Measurements from ENCODE around the gene MYO9B. TPM values are rescaled to one million over a fixed set of nuclear protein-coding genes. Genes with fewer than 3 reads are reported as not detected.

MYO9B gene
- total and polyA plus RNA-seq, 9 of the 15 experiments (the other 6 are each of a cell fraction or from before 2014, with no cell fraction given): 2.4 to 77.6 (median 23.0) TPM

DNA sequence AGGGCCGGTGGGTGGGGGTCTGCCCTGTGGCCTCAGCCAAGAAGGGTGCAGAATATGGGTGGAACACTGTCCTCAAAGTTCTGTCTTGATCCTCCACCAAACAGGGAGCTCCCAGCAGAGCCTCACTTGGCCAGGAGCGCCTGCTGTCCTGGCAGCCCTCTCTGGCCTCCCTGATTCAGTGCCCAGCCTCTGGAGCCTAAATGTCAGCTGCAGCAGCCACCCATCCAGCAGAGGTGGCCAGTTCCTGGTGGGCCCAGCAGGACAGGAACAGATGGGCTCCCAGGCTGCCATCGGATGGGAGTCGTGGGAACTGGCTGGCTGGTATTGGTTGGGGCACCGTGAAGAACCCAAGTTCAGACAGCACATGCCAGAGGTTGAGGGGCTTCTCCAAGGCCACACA lies 137.8 kb downstream of the MYO9B start (continued):
- TF ChIP-seq, protein P1, sequence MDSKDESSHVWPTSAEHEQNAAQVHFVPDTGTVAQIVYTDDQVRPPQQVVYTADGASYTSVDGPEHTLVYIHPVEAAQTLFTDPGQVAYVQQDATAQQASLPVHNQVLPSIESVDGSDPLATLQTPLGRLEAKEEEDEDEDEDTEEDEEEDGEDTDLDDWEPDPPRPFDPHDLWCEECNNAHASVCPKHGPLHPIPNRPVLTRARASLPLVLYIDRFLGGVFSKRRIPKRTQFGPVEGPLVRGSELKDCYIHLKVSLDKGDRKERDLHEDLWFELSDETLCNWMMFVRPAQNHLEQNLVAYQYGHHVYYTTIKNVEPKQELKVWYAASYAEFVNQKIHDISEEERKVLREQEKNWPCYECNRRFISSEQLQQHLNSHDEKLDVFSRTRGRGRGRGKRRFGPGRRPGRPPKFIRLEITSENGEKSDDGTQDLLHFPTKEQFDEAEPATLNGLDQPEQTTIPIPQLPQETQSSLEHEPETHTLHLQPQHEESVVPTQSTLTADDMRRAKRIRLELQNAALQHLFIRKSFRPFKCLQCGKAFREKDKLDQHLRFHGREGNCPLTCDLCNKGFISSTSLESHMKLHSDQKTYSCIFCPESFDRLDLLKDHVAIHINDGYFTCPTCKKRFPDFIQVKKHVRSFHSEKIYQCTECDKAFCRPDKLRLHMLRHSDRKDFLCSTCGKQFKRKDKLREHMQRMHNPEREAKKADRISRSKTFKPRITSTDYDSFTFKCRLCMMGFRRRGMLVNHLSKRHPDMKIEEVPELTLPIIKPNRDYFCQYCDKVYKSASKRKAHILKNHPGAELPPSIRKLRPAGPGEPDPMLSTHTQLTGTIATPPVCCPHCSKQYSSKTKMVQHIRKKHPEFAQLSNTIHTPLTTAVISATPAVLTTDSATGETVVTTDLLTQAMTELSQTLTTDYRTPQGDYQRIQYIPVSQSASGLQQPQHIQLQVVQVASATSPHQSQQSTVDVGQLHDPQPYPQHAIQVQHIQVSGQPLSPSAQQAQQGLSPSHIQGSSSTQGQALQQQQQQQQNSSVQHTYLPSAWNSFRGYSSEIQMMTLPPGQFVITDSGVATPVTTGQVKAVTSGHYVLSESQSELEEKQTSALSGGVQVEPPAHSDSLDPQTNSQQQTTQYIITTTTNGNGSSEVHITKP (IDR thresholded peaks at IDR 0.05; ENCODE audit: partially characterized antibody): no peak
- TF ChIP-seq MYC (IDR thresholded peaks at IDR 0.05; ENCODE audit: low read depth, low read length) (no peak), MYC (CRISPR knock-in tag; IDR thresholded peaks at IDR 0.05; ENCODE audit: borderline replicate concordance, low read depth) (no peak), MYNN (IDR thresholded peaks at IDR 0.05) (0 out of 2 replicates have a peak, but pooled peaks have one; percentile 18), MYNN (CRISPR knock-in tag; IDR thresholded peaks at IDR 0.05) (no peak), BDP1 (IDR thresholded peaks at IDR 0.05; ENCODE audit: insufficient read depth, insufficient read length) (no peak), EHMT2 (IDR thresholded peaks at IDR 0.05) (no peak), POLR2G (IDR thresholded peaks at IDR 0.05; ENCODE audit: low read depth, low read length) (peak; percentile 44), ARID2 (IDR thresholded peaks at IDR 0.05) (no peak), TCF7 (IDR thresholded peaks at IDR 0.05; ENCODE audit: borderline replicate concordance) (no peak), RBFOX2 (IDR thresholded peaks at IDR 0.05; ENCODE audit: low read depth, low read length) (peak; percentile 17; the same call in 1 of the 2 replicates), PHF21A (IDR thresholded peaks at IDR 0.05; ENCODE audit: borderline replicate concordance, low read depth) (no peak)
